CD1c-positive myeloid dendritic cell (primary cell): Measurements from ENCODE around the gene CLDN8.

Experiments used
- DNase-seq: peaks from one replicate; pipeline ENCODE4 v3.0.0-alpha.2; 2016; ENCODE audit errors: extremely low spot score

The CLDN8 gene

GRCh38 chr21:30216041-30216723, at the start of gene CLDN8:
Gene CLDN8 (minus strand): TSS chr21:30216097. CDS start chr21:30215925, 172 bp downstream.
- DNase-seq = no peak

GRCh38 chr21:30257773-30258172, 41.9 kb upstream of the CLDN8 start:
- DNase-seq = no peak

GRCh38 chr21:30256100-30256499, 40.2 kb upstream of the CLDN8 start:
- no peak for DNase-seq

- no peak for DNase-seq
These were observed 39.8 kb upstream of the CLDN8 start for GRCh38 chr21:30255679-30256078.

GRCh38 chr21:30251781-30252180, 35.9 kb upstream of the CLDN8 start:
- no peak for DNase-seq

GRCh38 chr21:30249936-30250335, 34.0 kb upstream of the CLDN8 start:
- no peak for DNase-seq

GRCh38 chr21:30248844-30249243, 32.9 kb upstream of the CLDN8 start:
- no peak for DNase-seq

- no peak for DNase-seq
These were observed 29.2 kb upstream of the CLDN8 start for GRCh38 chr21:30245061-30245460.

GRCh38 chr21:30243691-30244090, 27.8 kb upstream of the CLDN8 start:
- DNase-seq = no peak

- DNase-seq = no peak
These were observed 24.8 kb upstream of the CLDN8 start for GRCh38 chr21:30240661-30241060.

GRCh38 chr21:30238168-30238567, 22.3 kb upstream of the CLDN8 start:
- DNase-seq = no peak

GRCh38 chr21:30234643-30235042, 18.7 kb upstream of the CLDN8 start:
- no peak for DNase-seq

- DNase-seq = no peak
These were observed 18.2 kb upstream of the CLDN8 start for GRCh38 chr21:30234050-30234449.

GRCh38 chr21:30233228-30234020, 17.5 kb upstream of the CLDN8 start:
- DNase-seq = no peak

GRCh38 chr21:30232011-30232410, 16.1 kb upstream of the CLDN8 start:
- DNase-seq = no peak

GRCh38 chr21:30227633-30228404, 11.9 kb upstream of the CLDN8 start:
- no peak for DNase-seq

GRCh38 chr21:30227128-30227527, 11.2 kb upstream of the CLDN8 start:
- DNase-seq = no peak

- DNase-seq = no peak
These were observed 7.7 kb upstream of the CLDN8 start for GRCh38 chr21:30223596-30223995.

- DNase-seq = no peak
These were observed 6.8 kb upstream of the CLDN8 start for GRCh38 chr21:30222724-30223123.

- no peak for DNase-seq
These were observed 4.8 kb downstream of the CLDN8 start for GRCh38 chr21:30211071-30211470.

- no peak for DNase-seq
These were observed 6.3 kb downstream of the CLDN8 start for GRCh38 chr21:30209601-30210000.

GRCh38 chr21:30207252-30207579, 8.7 kb downstream of the CLDN8 start:
- no peak for DNase-seq
